GM21367 (cell line): ENCODE measurements around the gene TDRD10.

ENCODE experiments used
- ATAC-seq: cut with Tn5 transposase; IDR thresholded peaks from one replicate; pipeline ENCODE4 v1.9.1; 2021; ENCODE audit not compliant: unreplicated experiment

The TDRD10 gene

DNA sequence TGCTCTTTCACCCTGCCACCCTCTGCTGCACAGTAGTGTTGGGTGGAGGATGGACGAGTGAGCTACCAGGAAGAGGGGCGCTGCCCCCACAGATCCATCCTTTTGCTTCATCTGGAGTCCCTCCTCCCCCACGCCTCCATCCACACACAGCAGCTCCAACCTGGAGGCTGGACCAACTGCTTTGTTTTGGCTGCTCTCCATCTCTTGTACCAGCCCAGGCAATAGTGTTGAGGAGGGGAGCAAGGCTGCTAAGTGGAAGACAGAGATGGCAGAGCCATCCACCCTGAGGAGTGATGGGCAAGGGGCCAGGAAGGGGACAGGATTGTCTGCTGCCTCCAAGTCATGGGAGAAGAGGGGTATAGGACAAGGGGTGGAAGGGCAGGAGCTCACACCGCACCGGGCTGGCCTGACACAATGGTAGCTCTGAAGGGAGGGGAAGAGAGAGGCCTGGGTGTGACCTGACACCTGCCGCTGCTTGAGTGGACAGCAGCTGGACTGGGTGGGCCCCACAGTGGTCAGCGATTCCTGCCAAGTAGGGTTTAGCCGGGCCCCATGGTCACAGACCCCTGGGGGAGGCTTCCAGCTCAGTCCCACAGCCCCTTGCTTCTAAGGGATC lies 74.0 kb downstream of the TDRD10 start:
- no peak for ATAC-seq

DNA sequence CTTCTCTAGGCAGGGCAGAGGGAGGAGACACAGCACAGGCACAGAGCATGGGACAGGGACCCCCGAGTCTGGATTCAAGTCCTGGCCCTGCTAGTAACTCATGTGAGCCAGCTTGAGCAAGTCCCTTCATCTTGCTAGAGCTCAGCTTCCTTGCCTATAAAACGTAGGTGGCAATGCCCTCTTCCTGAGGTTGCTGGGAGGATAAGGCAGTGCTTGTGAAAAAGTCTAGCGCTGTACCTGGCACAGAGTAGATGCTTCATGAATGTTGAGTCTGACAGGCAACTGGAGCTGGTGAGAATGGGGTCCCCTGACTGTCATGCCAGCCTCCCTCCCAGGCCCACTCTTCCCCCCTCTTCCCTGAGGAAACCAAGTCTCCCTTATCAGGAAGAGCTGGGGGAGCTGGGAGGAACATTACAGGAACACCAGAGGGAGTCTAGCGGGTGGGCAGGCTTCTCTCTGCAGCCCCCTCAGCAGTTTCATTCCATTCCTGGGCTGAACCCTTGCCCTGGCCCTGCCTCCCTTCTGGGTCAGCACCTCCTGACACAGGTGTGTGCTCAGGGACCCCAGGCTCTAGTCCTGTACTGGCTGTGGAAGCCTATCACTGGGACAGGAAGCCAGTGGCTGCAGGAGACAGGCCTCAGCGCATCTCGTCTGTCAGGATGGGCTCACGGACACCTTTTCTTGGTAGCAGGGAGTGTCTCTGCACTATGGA lies 75.5 kb downstream of the TDRD10 start:
- ATAC-seq = no peak

DNA sequence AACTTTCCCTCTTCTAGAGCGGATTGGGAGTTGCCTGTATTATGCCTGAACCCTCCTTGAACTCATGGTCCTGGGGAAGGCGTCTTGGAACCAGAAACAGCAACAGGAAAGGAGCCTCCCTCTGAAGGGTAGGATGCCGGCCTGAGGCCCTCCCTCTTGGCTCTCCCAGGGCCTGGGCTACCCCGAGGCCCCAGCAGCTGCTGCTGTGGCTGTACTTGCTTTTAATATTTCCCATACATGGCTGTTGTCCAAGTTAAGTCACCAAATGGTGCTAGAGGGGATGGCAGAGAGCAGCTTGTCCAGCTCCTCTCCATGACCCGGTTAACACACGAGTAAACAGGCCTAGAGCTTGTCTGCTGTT lies 76.0 kb downstream of the TDRD10 start:
- ATAC-seq = no peak

DNA sequence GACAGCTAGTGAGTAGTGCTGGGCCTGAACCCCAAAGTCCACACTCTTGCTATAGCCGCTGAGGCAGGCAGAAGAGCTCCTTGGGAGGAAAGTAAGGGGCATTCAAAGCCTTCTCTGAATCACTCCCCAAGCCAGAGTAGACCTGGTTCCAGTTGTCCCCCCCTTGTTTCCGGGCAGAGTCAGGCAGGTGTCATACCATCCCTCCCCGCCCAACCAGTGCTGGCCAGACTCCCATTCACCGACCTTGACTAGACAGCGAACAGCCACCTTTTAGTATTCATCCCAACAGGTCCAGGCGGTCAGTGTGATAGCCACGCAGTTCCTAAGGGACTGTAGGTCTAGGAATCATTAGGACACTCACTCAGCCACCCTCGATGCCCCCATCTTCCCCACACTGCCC lies 77.4 kb downstream of the TDRD10 start:
- no peak for ATAC-seq

DNA sequence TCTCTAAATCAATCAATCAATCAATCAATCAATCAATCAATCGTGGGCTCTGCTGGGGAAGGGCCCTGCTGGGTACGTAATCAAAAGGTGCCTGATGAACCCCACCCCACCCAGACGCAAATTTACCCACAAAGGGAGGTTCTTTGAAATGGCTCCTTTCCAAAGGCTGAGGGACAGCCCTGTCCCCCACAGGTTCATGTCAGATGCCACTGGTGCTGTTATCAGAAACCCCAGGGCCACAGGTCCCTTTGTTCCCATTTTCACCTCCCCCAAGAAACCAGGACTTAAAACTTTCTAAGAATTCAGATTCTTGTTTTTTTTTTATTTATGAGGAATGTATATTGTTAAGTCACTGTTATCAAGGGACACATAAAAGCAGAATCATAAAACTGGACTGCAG lies 79.7 kb downstream of the TDRD10 start:
- no peak for ATAC-seq

DNA sequence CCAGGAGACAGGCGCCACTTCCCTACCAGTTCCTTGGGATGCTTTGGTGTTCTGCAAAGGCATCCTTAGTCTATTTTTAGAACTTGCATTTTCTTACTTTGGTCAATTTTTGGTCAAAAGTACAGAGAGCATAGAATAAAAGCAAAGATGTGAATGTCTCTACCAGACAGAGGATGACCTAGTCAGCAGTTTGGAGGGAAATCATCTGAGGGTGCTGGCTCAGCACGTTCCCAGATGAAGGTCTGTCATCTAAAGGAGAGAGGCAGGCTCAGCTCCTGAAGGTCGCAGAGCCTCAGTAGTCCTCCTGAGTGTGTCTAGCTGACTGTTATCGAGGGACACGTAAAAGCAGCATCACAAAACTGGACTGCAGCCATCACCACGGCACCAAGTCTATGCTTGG lies 80.9 kb downstream of the TDRD10 start:
- ATAC-seq = no peak

DNA sequence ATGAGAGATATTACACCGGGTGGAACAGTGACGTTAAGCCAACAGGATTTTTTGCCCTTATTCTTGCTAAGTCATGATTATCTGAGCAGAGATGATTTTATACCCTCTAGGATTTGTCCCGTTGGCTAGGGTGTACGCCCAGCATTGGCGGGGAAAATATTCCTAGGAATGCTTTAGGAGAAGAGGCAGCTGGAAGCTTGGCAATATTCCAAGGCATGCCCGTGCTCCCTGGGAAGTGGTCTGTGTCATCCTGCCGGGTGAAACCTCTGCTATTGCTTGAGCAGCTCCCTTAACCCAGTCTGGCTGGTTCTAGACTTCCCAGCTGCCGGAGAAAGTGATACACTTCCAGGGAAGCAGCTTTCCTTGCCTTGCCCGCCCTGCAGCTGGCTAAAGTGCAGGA lies 81.8 kb downstream of the TDRD10 start:
- ATAC-seq = no peak

DNA sequence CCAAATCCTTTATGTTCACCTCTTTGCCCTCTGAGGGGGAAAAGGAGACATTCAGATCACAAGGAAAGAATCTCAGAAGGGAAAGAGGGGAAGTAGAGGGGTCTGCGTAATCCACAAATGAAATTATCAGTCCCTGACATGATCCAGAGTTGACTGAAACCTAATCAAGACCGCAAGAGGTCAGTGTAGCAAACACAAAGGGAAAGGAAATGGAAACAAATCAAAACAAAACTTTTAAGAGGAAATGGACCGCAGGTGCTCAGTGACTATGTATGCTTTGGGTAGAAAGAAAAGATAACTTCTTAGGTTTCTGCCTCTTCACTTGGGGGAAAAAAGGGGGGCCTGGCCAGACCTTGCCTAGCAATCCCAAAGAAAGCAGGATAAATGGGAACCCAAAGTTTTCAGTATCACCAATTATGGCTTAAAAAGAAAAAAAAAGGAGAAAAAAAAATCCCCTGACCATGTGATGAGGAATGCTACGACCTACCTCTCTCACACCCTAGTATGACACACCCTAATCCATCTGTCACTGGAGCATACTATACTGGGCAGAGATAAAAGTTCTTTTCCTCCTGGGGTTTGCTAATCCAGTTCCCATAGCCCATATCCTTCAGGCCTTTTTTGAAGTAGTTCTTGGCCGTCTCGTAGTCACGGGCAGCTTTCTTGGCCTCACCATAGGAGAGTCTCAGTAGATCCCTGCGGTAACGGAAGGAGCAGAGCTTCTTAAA lies 82.4 kb downstream of the TDRD10 start:
- ATAC-seq = no peak

DNA sequence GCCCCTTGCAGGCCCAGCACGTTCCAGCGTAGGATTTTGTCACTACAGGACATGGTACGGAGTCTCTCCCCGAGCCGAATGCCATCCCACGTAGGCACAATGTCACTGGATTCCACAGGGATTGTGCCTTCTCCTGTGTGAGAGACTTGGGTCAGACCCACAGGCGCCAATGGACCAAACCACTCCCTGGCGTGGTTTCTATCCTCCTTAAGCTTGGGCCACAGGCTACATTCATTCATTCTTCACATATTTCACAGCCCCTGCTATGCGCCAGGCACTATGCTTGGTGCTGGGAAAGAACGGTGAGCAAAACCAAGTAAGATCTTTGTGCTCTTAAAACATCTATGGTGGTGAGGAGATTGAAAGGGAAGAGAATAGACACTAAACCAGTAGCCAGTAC lies 84.2 kb downstream of the TDRD10 start:
- no peak for ATAC-seq

DNA sequence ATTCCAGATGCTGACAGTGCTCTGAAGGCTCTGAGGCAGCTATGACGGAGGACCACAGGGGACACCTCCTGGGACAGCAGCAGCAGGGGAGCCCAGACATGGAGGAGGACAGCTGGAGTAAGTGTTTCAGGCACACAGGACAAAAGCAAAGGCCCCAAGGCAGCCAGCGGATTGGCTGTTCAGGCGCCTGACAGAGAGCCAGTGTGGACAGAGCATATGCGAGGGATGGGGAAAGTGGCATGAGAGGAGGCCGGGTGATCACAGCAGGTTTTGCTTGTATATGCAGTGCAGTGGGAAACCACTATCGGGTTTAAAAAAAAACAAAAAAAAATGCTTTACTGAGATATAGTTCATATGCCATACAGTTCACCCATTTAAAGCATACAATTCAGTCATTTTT lies 84.6 kb downstream of the TDRD10 start:
- no peak for ATAC-seq

DNA sequence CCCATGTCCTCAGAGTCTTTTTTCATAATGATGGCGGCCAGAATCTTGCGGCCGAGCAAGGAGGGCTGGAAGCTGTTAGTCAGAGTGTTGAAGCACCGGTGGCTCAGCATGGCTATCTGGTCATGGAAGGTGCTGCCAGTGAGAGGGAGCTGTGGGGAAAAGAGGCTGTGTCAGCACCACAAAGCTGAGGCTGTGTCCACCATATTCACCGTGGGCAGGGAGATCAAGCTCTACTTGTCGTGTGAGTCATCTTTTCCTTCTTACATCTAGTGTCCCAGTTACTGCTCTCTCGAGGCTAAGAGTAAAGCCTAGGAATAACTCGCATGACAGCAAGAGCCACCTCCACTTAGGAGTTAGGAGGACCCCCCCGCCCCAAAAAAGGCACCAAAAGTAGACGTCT lies 87.8 kb downstream of the TDRD10 start:
- ATAC-seq = no peak

DNA sequence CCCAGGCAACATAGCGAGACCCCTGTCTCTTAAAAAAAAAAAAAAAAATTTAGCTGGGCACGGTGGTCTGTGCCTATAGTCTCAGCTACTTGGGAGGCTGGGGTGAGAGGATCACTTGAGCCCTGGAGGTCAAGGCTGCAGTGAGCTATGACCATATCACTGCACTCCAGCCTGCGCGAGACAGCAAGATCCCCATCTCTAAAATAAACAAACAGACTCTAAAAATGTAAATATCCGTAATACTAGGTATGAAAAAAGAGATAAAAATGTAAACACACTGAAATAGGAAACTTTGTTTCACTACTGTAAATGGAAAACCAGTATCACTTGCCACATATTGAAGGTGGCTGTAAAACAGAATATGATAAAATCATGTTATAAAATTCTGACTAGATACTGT lies 88.7 kb downstream of the TDRD10 start:
- no peak for ATAC-seq

DNA sequence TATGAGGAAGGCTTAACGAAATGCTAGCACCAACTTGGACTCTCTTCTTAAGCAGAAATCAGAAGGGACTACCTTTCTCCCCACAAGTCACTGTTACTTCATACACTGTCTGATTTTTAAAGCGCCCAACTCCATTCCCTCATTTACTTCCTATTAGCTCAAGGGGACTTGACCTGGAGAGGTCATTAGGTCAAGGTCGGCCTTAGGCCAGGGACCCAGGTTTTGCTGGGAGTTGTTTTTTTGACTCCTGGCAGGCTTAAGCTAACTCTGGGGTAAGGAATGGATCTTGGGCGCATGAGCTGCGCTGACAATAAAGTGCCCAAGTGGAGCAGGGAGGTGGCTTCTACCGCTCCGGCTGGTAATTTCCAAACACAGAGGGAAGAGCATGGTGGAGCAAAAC lies 89.2 kb downstream of the TDRD10 start:
- no peak for ATAC-seq

DNA sequence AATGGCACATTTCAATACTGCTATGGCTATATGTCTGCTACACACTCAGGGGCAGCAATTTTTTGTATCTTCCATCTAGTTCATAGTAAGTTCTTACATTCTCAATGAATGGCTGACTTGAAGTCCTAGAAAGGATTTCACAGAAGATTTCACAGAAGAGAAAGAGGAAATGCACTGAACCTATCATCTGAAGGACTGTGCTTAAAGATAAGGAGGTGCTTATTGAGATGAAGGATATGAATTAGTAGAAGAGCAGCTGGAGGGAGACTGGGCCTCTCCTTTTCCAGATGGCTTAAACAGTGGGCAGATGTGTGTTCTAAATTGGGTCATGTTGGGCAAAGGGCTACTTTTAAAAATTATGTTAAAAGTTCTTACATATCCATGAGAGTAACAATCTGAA lies 91.4 kb downstream of the TDRD10 start:
- no peak for ATAC-seq

DNA sequence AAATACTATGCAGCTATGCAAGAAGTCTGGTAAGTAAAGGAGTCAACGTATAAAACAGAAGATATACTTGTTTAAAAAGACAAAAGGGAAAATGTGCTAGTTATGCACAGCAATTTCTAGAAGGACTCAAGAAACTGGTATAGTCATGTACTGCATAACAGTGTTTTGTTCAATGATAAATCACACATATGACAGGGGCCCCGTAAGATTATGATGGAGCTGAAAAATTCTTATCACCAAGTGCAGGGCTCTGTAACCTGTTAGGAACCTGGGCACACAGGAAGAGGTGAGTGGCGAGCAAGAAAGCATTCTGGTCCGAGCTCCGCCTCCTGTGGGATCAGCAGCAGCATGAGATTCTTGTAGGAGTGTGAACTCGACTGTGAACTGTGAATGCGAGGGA lies 92.8 kb downstream of the TDRD10 start:
- ATAC-seq = no peak

DNA sequence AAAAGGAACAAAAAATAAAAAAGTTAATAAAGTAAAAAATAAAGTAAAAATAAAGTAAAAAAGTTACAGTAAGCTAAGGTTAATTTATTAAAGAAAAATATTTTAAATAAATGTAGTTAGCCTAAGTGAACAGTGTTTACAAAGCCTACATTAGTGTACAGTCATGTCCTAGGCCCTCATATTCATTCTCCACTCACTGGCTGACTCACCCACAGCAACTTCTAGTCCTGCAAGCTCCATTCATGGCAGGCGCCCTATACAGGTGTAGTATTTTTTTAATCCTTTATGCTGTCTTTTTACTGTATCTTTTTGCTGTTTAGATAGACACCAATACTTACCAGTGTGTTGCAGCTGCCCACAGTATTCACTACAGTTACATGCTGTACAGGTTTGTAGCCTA lies 93.6 kb downstream of the TDRD10 start:
- no peak for ATAC-seq
